Adipose tissue (tissue), 3 donors: ENCODE data around the gene ZXDA. TPM values are rescaled to one million over a fixed set of nuclear protein-coding genes. Genes with fewer than 3 reads are reported as not detected.
"Not testable (repeated sequence)": the region's sequence is repeated elsewhere in the genome, so short reads cannot be mapped to it uniquely, and the experiment has no call there.

ENCODE experiments used
- H3K27ac ChIP-seq: one replicate; pipeline ENCODE4 v1.5.1; 2013; ENCODE audit warnings: low read depth, low read length
- WGBS, 3 donors: extraction: QIAGEN DNeasy Blood & Tissue Kit; methylation state at CpG; one replicate each; pipeline ENCODE4 v1.1.7; 2013; 5-methylcytosine and 5-hydroxymethylcytosine counted together
- polyA plus RNA-seq, 3 donors: library from polyadenylated mRNA; stranded (reverse); fragments of 200-250 nt; gene quantifications; one replicate each; pipeline ENCODE4 v1.2.3, GENCODE V29; 2013
- donor health status: healthy with polysubstance abuse.
- donor health status: Bipolar disorder and iron deficiency.
- donor health status: healthy.

The ZXDA gene, protein sequence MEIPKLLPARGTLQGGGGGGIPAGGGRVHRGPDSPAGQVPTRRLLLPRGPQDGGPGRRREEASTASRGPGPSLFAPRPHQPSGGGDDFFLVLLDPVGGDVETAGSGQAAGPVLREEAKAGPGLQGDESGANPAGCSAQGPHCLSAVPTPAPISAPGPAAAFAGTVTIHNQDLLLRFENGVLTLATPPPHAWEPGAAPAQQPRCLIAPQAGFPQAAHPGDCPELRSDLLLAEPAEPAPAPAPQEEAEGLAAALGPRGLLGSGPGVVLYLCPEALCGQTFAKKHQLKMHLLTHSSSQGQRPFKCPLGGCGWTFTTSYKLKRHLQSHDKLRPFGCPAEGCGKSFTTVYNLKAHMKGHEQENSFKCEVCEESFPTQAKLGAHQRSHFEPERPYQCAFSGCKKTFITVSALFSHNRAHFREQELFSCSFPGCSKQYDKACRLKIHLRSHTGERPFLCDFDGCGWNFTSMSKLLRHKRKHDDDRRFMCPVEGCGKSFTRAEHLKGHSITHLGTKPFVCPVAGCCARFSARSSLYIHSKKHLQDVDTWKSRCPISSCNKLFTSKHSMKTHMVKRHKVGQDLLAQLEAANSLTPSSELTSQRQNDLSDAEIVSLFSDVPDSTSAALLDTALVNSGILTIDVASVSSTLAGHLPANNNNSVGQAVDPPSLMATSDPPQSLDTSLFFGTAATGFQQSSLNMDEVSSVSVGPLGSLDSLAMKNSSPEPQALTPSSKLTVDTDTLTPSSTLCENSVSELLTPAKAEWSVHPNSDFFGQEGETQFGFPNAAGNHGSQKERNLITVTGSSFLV
- polyA plus RNA-seq = 1 to 10 TPM; 1.2 to 1.7 (median 1.2) TPM

DNA sequence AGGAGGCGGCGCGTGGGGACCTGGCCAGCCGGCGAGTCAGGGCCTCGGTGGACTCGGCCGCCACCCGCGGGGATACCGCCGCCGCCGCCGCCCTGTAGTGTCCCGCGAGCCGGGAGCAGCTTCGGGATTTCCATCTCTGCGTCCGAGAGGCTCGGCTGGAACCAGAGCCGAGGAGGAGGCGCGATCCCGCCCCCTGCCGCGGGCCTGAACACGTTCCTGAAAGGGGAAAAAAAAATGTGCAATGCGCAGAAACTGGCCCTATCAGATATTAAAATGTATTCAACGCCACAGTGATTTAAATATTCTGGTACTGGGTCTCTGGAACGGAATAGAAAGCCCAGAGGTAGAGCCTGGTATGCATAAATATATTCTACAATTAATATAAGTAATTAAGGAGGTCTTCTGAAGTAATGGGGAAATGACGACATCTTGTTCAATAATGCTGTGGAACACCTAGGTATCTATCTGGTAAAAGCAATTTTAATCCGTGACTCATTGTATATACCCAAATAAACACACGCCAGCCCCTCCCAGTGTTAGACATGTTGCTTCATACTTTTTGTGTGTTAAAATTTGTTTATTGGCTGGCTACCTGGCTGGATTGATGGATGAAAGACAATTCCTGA, at the start of gene ZXDA:
ZXDA (minus strand) TSS at position 172 of the 626 bp plus-strand sequence; CDS start at position 134, 38 bp downstream.
- not testable (repeated sequence) for H3K27ac ChIP-seq
- 0 to 21% (median 0%) methylated on average over 8 to 11 of the region's 35 CpGs for WGBS, 3 donors

- 16 to 42% (median 31%) methylated on average over 1 of the region's 1 CpG for WGBS, 3 donors
- no peak overlapping the region for H3K27ac ChIP-seq
These were observed 42.0 kb upstream of the ZXDA start for GRCh38 chrX:57952320-57952678.

DNA sequence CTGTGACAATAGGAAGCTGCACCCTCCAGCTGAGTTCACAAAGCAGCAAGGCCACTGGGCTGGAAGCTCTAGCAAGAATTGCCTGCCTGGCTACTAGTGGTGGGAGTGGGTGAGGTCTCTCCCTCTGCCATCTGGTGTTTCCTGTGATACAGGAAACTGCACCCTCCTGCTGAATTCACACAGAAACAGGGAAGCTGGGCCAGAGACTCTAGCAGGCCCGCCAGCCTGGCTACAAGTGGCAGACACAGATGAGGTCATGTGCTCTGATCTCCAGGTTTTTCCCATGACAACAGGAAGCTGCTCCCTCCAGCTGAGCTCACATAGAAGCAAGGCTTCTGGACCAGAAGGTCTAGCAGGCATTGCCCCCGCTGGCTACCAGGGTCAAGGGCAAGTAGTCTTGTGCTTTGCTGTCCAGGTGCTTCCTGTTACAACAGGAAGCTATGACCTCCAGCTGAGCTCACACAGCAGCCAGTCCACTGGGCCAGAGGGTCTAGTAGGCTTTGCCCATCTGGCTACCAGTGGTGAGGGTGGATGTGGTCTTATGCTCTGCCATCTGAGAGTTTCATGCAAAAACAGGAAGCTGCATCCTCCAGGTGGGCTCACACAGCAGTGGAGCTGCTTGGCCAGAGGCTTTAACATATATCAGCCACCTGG, 41.5 kb upstream of the ZXDA start:
- H3K27ac ChIP-seq = no peak overlapping the region
- WGBS, 3 donors = 22 to 60% (median 42%) methylated on average over 2 of the region's 2 CpGs

DNA sequence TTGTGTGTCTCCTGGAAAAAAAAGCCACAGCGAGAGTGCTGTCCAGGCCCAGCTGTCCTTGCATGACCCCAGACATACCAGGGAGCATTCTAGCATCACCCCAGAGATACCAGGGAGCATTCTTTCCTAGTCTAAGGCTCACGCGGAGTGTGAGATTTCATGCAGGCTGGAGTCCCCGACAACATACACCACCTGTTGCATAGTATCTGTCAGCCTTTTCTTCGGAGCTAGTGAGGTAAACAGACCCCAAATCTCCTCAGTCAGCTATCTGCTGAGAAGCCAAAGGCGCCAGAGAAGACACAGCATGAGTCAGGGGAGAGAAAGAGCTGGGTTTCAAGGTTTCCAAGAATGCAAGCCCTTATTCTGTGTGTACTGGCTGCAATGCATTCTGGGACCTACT, 23.1 kb upstream of the ZXDA start:
- 49 to 77% (median 67%) methylated on average over 6 of the region's 6 CpGs for WGBS, 3 donors
- no peak overlapping the region for H3K27ac ChIP-seq

DNA sequence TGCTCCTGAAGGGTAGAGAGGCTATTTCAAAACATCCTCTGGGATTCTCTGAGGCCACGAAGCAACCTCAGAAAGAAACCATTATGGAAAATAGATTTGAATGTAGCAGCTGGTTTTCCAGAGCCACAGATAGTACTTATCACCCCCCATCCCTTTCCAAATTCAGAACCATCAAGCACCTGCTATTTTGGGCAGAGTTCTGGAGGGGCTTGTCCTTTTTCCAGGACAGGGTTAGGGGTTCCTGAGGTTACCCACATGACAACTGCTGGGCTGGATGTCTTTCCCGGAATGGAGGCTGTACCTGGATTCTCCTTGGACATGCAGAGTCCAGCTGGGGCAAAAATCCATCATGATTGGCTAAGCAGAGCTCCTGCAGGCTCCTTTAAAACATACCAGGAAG, 22.0 kb upstream of the ZXDA start:
- H3K27ac ChIP-seq = no peak overlapping the region
- WGBS, 3 donors = 22 to 64% (median 45%) methylated on average over 2 of the region's 2 CpGs

- H3K27ac ChIP-seq = no peak overlapping the region
- 34 to 45% (median 44%) methylated on average over 3 of the region's 3 CpGs for WGBS, 3 donors
These were observed 19.8 kb upstream of the ZXDA start for GRCh38 chrX:57930051-57930450.

- no peak overlapping the region for H3K27ac ChIP-seq
These were observed 19.1 kb upstream of the ZXDA start for GRCh38 chrX:57929373-57929772.

- no peak overlapping the region for H3K27ac ChIP-seq
- 57 to 77% (median 59%) methylated on average over 2 of the region's 2 CpGs for WGBS, 3 donors
These were observed 15.5 kb upstream of the ZXDA start for GRCh38 chrX:57925806-57926205.

DNA sequence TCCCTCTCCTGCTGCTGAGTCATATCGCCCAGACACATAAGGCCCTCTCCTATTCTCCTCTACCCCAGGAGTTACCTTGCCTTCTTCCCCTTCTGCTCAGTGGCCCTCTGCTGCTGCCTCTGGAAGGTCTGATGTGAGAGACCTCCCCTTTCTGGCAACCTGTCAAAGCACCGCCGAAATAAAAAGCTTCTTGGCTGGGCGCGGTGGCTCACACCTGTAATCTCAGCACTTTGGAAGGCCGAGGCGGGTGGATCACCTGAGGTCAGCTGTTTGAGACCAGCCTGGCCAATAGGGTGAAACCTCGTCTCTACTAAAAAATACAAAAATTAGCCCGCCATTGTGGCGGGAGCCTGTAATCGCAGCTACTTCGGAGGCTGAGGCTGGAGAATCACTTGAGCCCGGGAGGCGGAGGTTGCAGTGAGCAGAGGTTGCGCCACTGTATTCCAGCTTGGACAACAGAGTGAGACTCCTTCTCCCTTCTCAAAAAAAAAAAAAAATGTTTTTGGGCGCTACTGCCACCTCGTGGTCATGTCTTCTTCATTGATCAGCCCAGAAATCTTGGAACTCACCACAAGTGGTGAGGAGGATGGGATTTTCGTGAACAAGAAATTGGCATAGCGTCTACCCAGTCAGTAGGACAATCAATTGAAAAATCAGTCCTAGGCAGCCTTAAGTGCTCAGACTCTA, 8.6 kb upstream of the ZXDA start:
- H3K27ac ChIP-seq = no peak overlapping the region
- 18 to 46% (median 32%) methylated on average over 17 to 19 of the region's 19 CpGs for WGBS, 3 donors

DNA sequence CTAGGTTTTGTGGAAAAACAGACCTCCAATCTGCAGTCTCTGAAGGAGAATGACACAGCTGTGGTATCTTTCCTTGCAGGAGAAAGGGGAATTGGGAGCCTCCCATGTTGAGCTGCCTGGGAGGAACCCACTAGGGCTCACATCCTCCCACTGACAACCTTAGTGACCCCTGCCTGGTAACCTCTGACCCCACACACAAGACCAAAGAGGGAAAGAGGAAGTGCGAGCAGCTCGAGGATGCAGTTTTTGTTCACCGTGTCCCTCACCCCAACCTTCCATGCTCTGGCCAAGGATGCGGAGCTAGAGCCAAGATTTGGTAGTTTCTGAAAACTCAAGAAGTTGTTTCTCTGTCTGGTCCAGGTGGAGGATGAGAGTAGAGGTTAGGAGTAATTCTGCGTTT, 5.4 kb upstream of the ZXDA start:
- H3K27ac ChIP-seq = no peak overlapping the region
- 67 to 75% (median 74%) methylated on average over 5 of the region's 5 CpGs for WGBS, 3 donors

GRCh38 chrX:57909595-57910286, 517 bp downstream of the ZXDA start:
- 1 to 35% (median 9%) methylated on average over 24 to 58 of the region's 72 CpGs for WGBS, 3 donors
- not testable (repeated sequence) for H3K27ac ChIP-seq

- 61 to 64% (median 61%) methylated on average over 25 to 28 of the region's 28 CpGs for WGBS, 3 donors
These were observed 1.2 kb downstream of the ZXDA start for GRCh38 chrX:57908972-57909594.

GRCh38 chrX:57906790-57907189, 3.5 kb downstream of the ZXDA start:
- WGBS, 3 donors = 16 to 70% (median 38%) methylated on average over 1 of the region's 1 CpG
- H3K27ac ChIP-seq = no peak overlapping the region

More at GRCh38 chrX:57908972-57909594, 1.2 kb downstream of the ZXDA start:
- H3K27ac ChIP-seq = not testable (repeated sequence)

DNA sequence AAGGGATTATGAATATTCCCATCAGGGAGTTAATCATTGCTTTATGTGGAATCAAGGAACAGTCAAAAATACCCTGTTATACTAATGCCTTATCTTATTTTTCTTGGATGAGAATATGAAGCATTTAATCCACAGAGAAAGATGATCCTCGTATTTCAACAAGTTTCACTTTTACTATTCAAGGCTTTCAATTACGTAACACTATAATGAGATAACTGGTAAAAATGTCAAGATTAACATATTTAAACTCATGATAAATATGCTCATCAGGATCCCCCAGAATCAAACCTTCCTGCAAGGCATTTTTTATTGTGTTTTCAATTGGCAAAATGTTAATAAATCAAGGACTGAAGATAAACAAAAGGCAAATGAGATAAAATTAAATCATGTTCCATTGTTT, 5.1 kb downstream of the ZXDA start:
- 21 to 42% (median 22%) methylated on average over 2 of the region's 2 CpGs for WGBS, 3 donors
- H3K27ac ChIP-seq = no peak overlapping the region

DNA sequence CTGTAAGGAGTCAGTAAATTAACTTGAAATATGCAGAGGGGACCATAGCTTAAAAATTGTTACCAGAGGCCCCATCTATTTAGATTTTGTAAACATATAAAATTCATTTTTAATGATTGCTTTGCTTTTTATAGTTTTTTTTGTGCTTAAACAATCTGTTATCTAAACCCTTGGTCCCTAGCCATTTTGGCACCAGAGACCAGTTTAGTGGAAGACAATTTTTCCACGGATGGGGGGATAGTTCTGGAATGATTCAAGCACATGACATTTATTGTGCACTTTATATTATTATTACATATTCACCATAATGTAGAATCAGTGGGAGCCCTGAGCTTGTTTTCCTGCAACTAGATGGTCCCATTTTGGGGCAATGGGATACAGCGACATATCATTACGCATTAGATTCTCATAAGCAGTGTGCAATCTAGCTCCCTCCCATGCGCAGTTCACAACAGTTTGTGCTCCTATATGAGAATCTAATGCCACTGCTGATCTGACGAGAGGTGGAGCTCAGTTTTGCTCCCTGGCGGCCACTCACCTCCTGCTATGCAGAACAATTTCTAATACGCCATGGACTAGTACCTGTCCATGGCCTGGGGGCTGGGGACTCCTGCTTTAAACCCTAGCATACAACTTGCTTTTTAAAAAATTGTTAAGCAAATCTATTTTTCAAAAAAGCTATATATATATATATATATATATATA, 5.9 kb downstream of the ZXDA start:
- H3K27ac ChIP-seq = no peak overlapping the region
- 79 to 85% (median 85%) methylated on average over 7 of the region's 7 CpGs for WGBS, 3 donors

DNA sequence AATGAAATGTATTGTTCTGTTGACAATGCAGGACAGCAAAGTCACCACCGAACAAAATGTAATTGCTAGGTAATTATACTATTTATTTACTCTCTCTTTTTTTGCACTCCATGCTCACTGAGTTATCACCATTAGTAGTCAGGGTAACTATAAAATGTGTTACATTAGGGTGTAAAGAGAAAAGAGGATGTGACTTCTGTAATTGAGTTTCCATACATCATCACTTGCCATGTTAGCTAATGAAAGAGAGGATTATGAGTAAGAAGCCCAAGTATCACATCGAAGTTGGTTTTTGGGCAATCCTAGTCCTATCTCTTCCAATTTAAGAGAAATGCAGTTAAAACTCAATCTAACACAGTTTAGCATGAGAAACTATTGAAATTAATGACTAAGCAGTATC, 7.6 kb downstream of the ZXDA start:
- no peak overlapping the region for H3K27ac ChIP-seq
- WGBS, 3 donors = 70 to 94% (median 91%) methylated on average over 2 of the region's 2 CpGs

DNA sequence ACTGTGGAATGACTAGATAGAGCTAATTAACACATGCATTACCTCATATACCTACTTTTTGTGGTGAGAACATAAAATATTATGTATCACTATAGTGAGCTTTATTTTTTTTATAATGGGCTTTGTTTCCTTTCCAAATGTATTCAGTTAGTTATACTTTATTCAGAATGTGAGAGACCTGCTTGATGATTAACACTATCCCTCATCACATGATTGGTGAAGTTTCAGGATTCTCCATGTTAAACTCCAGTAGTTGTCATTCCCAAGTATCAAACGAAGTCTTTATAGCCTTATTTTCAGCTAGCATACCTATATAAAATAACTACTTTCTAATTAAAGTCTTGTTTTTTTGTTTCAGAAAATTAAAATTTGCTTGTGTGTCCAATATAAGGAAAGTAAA, 8.8 kb downstream of the ZXDA start:
- no peak overlapping the region for H3K27ac ChIP-seq
- 68 to 93% (median 84%) methylated on average over 1 of the region's 1 CpG for WGBS, 3 donors
